ENCODE data around the gene EIF5A. TPM values are rescaled to one million over a fixed set of nuclear protein-coding genes. Genes with fewer than 3 reads are reported as not detected.

EIF5A gene
- total and polyA plus RNA-seq, 2 of the 8 experiments (the other 6 are each of a cell fraction or from before 2014, with no cell fraction given), result 717 to 1,172 TPM

DNA sequence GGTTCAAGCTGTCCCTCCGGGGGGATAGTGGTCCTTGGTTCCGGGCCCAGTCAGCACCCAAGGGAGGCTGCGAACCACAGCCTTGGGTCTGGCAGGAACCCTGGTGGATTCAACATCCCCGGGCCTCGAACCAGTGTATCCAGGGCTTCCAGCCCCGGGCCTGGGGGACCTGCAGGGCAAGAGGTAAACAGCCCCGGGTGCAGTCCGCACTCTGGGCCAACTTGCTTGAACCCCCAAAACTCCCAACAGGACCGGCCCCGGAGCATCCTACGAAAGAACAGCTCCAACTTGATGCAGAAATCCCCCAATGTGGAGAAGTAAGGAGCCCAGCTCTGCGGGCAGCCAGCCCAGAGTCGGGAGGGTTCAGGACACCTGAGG is 23.2 kb downstream of the EIF5A start (continued):
- TF ChIP-seq, protein P1, sequence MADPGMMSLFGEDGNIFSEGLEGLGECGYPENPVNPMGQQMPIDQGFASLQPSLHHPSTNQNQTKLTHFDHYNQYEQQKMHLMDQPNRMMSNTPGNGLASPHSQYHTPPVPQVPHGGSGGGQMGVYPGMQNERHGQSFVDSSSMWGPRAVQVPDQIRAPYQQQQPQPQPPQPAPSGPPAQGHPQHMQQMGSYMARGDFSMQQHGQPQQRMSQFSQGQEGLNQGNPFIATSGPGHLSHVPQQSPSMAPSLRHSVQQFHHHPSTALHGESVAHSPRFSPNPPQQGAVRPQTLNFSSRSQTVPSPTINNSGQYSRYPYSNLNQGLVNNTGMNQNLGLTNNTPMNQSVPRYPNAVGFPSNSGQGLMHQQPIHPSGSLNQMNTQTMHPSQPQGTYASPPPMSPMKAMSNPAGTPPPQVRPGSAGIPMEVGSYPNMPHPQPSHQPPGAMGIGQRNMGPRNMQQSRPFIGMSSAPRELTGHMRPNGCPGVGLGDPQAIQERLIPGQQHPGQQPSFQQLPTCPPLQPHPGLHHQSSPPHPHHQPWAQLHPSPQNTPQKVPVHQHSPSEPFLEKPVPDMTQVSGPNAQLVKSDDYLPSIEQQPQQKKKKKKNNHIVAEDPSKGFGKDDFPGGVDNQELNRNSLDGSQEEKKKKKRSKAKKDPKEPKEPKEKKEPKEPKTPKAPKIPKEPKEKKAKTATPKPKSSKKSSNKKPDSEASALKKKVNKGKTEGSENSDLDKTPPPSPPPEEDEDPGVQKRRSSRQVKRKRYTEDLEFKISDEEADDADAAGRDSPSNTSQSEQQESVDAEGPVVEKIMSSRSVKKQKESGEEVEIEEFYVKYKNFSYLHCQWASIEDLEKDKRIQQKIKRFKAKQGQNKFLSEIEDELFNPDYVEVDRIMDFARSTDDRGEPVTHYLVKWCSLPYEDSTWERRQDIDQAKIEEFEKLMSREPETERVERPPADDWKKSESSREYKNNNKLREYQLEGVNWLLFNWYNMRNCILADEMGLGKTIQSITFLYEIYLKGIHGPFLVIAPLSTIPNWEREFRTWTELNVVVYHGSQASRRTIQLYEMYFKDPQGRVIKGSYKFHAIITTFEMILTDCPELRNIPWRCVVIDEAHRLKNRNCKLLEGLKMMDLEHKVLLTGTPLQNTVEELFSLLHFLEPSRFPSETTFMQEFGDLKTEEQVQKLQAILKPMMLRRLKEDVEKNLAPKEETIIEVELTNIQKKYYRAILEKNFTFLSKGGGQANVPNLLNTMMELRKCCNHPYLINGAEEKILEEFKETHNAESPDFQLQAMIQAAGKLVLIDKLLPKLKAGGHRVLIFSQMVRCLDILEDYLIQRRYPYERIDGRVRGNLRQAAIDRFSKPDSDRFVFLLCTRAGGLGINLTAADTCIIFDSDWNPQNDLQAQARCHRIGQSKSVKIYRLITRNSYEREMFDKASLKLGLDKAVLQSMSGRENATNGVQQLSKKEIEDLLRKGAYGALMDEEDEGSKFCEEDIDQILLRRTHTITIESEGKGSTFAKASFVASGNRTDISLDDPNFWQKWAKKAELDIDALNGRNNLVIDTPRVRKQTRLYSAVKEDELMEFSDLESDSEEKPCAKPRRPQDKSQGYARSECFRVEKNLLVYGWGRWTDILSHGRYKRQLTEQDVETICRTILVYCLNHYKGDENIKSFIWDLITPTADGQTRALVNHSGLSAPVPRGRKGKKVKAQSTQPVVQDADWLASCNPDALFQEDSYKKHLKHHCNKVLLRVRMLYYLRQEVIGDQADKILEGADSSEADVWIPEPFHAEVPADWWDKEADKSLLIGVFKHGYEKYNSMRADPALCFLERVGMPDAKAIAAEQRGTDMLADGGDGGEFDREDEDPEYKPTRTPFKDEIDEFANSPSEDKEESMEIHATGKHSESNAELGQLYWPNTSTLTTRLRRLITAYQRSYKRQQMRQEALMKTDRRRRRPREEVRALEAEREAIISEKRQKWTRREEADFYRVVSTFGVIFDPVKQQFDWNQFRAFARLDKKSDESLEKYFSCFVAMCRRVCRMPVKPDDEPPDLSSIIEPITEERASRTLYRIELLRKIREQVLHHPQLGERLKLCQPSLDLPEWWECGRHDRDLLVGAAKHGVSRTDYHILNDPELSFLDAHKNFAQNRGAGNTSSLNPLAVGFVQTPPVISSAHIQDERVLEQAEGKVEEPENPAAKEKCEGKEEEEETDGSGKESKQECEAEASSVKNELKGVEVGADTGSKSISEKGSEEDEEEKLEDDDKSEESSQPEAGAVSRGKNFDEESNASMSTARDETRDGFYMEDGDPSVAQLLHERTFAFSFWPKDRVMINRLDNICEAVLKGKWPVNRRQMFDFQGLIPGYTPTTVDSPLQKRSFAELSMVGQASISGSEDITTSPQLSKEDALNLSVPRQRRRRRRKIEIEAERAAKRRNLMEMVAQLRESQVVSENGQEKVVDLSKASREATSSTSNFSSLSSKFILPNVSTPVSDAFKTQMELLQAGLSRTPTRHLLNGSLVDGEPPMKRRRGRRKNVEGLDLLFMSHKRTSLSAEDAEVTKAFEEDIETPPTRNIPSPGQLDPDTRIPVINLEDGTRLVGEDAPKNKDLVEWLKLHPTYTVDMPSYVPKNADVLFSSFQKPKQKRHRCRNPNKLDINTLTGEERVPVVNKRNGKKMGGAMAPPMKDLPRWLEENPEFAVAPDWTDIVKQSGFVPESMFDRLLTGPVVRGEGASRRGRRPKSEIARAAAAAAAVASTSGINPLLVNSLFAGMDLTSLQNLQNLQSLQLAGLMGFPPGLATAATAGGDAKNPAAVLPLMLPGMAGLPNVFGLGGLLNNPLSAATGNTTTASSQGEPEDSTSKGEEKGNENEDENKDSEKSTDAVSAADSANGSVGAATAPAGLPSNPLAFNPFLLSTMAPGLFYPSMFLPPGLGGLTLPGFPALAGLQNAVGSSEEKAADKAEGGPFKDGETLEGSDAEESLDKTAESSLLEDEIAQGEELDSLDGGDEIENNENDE (IDR thresholded peaks at IDR 0.05; ENCODE audit: insufficient replicate concordance, low read length), result no peak
- TF ChIP-seq POU5F1 (IDR thresholded peaks at IDR 0.05; ENCODE audit: low read depth, low read length) (no peak), MAFK (IDR thresholded peaks at IDR 0.05; ENCODE audit: low read depth, low read length) (no peak), SP1 (IDR thresholded peaks at IDR 0.05; ENCODE audit: low read depth, low read length) (no peak), YY1 (IDR thresholded peaks at IDR 0.05; ENCODE audit: low read depth, low read length) (no peak), TBP (IDR thresholded peaks at IDR 0.05; ENCODE audit: low read depth, low read length) (no peak), POLR2A (IDR thresholded peaks at IDR 0.05; ENCODE audit: control extremely low read depth in 1 of 2, low read depth in 2 of 2, low read length in 2 of 2) (no peak), CHD2 (IDR thresholded peaks at IDR 0.05; ENCODE audit: low read length) (no peak), HDAC2 (IDR thresholded peaks at IDR 0.05; ENCODE audit: borderline replicate concordance in 1 of 2, low read depth in 2 of 2, low read length in 2 of 2) (no peak), SUZ12 (IDR thresholded peaks at IDR 0.05; ENCODE audit: low read length) (no peak)
- TF ChIP-seq, protein P2, sequence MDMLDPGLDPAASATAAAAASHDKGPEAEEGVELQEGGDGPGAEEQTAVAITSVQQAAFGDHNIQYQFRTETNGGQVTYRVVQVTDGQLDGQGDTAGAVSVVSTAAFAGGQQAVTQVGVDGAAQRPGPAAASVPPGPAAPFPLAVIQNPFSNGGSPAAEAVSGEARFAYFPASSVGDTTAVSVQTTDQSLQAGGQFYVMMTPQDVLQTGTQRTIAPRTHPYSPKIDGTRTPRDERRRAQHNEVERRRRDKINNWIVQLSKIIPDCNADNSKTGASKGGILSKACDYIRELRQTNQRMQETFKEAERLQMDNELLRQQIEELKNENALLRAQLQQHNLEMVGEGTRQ (IDR thresholded peaks at IDR 0.05; ENCODE audit: low read length), result no peak

Data from H1 (cell line).